K562 (cell line): ENCODE data around the gene SCAMP3. TPM values are rescaled to one million over a fixed set of nuclear protein-coding genes. Genes with fewer than 3 reads are reported as not detected.

Source experiments
- EZH2 ChIP-seq: IDR thresholded peaks from 2 replicates; pipeline ENCODE4 v1.6.1; 2012; ENCODE audit warnings: low read depth, mild to moderate bottlenecking, inconsistent platforms, low read length, borderline replicate concordance
- FUS ChIP-seq: fragments of 200-400 bp; formaldehyde crosslinking; optimal IDR thresholded peaks from 2 replicates; pipeline ENCODE3; 2017; ENCODE audit warnings: low read depth, low read length
- HEY1 ChIP-seq: fragments of 250-450 bp; sonication (Bioruptor Pico); IDR thresholded peaks from 2 replicates; pipeline ENCODE4 v1.5.0; 2020; ENCODE audit warnings: mild to moderate bottlenecking, moderate library complexity, borderline replicate concordance
- HOXB6 ChIP-seq: fragments of 250-450 bp; sonication (Bioruptor Pico); IDR thresholded peaks from 2 replicates; pipeline ENCODE4 v1.5.1; 2022; ENCODE audit warnings: mild to moderate bottlenecking, borderline replicate concordance
- SAFB2 ChIP-seq: fragments of 200-400 bp; formaldehyde crosslinking; IDR thresholded peaks from 2 replicates; pipeline ENCODE4 v1.6.1; 2018; ENCODE audit warnings: borderline replicate concordance, low read length, low read depth, moderate library complexity; ENCODE audit not compliant: severe bottlenecking
- TAF9B ChIP-seq: fragments of 450-650 bp; IDR thresholded peaks from 2 replicates; pipeline ENCODE4 v1.6.1; 2018; ENCODE audit warnings: mild to moderate bottlenecking; ENCODE audit not compliant: partially characterized antibody
- U2AF1 ChIP-seq: fragments of 200-400 bp; formaldehyde crosslinking; optimal IDR thresholded peaks from 2 replicates; pipeline ENCODE3; 2017; ENCODE audit warnings: mild to moderate bottlenecking, low read depth, low read length, moderate library complexity
- ZNF232 ChIP-seq: sonication (generic); formaldehyde crosslinking; IDR thresholded peaks from 2 replicates; pipeline ENCODE4 v1.8.0; 2022; ENCODE audit warnings: mild to moderate bottlenecking, missing genetic modification reagents
- polyA plus RNA-seq, 8 experiments: library from polyadenylated mRNA; depleted of rRNA in 4 of 8; stranded (reverse) in 5 of 8; unstranded in 3 of 8; fragments of >200 nt; fragmentation: Nextera tagmentation in 2 of 8; fragmentation: Illumina TruSeq in 1 of 8; extraction: Ambion mirVana in 2 of 8; extraction: Trizol in 1 of 8; gene quantifications; 2 replicates each; pipeline versions ENCODE4 v1.2.1 to v1.2.3, GENCODE V29; 2011 to 2014; ENCODE audit warnings: inconsistent platforms in 1 of 8, missing spikeins in 1 of 8
- total RNA-seq, 7 experiments: library from RNA; depleted of rRNA in 6 of 7; stranded (reverse); fragments of >200 nt in 6 of 7; fragmentation: Illumina TruSeq in 2 of 7; extraction: Trizol in 2 of 7; gene quantifications; 2 replicates each; pipeline versions ENCODE4 v1.2.1 to v1.2.3, GENCODE V29; 2011 to 2021; ENCODE audit warnings: low replicate concordance in 1 of 7
- TF ChIP-seq, protein P1 (sequence below), 2 experiments: fragments of 450-650 bp; IDR thresholded peaks; 2 replicates each; pipeline ENCODE4 v1.6.1; 2016
- TF ChIP-seq, protein P2 (sequence below): sonication (generic); formaldehyde crosslinking; IDR thresholded peaks from 2 replicates; pipeline ENCODE4 v1.8.0; 2022; ENCODE audit warnings: mild to moderate bottlenecking, missing genetic modification reagents
- TF ChIP-seq, protein P3 (sequence below): fragments of 200-800 bp; sonication (Bioruptor generic); IDR thresholded peaks from 2 replicates; pipeline ENCODE4 v1.6.1; 2016; ENCODE audit warnings: missing genetic modification characterization, missing compliant biosample characterization
- TF ChIP-seq, protein P4 (sequence below), 3 experiments: fragments of 200-800 bp in 1 of 3; sonication (Bioruptor generic) in 1 of 3; sonication (generic) in 1 of 3; formaldehyde crosslinking in 1 of 3; IDR thresholded peaks; 2 replicates each; pipeline versions ENCODE4 v1.6.1 to v1.8.0; 2016 to 2022; ENCODE audit warnings: mild to moderate bottlenecking in 2 of 3, missing compliant biosample characterization in 2 of 3, missing genetic modification characterization in 2 of 3, missing genetic modification reagents in 1 of 3

The SCAMP3 gene
- total and polyA plus RNA-seq, 9 of the 15 experiments (the other 6 are each of a cell fraction or from before 2014, with no cell fraction given), result 14.2 to 131 (median 86.1) TPM

DNA sequence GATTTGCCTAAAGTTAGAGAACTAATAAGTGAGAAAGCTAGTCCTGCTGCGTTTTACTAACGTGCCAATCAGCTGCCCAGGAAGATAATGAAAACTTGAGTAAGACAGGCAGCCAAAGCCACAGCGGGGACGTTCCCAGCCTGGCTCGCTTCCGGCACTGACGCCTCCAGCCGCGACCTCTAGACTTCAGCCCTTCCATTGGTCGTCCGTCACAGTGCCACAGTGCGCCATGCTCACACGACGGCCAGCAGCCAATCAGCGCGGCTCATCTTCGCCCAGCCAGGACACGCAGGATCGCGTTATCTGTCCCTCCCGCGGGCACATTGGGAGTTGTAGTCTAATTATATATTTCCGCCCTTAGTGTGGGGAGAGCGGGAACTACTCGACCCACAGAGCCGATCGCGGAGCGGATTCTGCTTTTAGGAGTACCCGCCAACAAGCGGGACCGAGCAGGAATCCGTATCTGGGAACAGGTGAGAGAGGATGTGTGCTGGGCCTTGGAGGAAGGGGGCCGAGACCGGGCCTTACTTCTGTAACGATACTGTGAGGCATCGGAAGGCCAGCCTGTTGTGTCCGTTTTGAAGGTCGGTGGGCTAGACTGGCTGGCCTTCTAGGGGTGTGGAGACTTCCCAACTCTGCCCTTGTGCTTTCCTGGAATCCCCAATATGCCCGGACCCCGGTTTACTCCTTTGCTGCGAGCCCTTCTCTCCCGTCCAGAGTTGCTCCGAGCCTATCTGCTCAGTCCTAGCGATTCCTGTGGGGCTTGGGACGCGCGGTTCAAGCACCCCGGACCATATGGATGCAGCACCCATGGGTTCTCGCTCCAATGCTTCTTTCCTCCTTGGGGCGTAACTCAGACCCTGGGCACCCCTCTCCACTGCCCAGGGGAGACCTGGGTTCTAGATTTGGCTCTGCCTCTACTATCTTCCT is 46.6 kb upstream of the SCAMP3 start, which contains the start of gene FDPS (continued):
- no peak for TF ChIP-seq HEY1 (CRISPR knock-in tag)
- TF ChIP-seq EZH2, result no peak
- TF ChIP-seq TAF9B, result peak; percentile 55
- TF ChIP-seq ZNF232, result no peak
- TF ChIP-seq, protein P1, sequence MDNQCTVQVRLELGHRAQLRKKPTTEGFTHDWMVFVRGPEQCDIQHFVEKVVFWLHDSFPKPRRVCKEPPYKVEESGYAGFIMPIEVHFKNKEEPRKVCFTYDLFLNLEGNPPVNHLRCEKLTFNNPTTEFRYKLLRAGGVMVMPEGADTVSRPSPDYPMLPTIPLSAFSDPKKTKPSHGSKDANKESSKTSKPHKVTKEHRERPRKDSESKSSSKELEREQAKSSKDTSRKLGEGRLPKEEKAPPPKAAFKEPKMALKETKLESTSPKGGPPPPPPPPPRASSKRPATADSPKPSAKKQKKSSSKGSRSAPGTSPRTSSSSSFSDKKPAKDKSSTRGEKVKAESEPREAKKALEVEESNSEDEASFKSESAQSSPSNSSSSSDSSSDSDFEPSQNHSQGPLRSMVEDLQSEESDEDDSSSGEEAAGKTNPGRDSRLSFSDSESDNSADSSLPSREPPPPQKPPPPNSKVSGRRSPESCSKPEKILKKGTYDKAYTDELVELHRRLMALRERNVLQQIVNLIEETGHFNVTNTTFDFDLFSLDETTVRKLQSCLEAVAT (IDR thresholded peaks at IDR 0.05), result peak in 1 of 2 experiments; percentile 40; a peak in 1 of 4 replicates
- no peak for TF ChIP-seq HOXB6 (CRISPR knock-in tag)
- TF ChIP-seq FUS, result no peak
- TF ChIP-seq U2AF1, result no peak
- TF ChIP-seq, protein P2, sequence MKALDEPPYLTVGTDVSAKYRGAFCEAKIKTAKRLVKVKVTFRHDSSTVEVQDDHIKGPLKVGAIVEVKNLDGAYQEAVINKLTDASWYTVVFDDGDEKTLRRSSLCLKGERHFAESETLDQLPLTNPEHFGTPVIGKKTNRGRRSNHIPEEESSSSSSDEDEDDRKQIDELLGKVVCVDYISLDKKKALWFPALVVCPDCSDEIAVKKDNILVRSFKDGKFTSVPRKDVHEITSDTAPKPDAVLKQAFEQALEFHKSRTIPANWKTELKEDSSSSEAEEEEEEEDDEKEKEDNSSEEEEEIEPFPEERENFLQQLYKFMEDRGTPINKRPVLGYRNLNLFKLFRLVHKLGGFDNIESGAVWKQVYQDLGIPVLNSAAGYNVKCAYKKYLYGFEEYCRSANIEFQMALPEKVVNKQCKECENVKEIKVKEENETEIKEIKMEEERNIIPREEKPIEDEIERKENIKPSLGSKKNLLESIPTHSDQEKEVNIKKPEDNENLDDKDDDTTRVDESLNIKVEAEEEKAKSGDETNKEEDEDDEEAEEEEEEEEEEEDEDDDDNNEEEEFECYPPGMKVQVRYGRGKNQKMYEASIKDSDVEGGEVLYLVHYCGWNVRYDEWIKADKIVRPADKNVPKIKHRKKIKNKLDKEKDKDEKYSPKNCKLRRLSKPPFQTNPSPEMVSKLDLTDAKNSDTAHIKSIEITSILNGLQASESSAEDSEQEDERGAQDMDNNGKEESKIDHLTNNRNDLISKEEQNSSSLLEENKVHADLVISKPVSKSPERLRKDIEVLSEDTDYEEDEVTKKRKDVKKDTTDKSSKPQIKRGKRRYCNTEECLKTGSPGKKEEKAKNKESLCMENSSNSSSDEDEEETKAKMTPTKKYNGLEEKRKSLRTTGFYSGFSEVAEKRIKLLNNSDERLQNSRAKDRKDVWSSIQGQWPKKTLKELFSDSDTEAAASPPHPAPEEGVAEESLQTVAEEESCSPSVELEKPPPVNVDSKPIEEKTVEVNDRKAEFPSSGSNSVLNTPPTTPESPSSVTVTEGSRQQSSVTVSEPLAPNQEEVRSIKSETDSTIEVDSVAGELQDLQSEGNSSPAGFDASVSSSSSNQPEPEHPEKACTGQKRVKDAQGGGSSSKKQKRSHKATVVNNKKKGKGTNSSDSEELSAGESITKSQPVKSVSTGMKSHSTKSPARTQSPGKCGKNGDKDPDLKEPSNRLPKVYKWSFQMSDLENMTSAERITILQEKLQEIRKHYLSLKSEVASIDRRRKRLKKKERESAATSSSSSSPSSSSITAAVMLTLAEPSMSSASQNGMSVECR, result peak; percentile 89
- TF ChIP-seq, protein P3, sequence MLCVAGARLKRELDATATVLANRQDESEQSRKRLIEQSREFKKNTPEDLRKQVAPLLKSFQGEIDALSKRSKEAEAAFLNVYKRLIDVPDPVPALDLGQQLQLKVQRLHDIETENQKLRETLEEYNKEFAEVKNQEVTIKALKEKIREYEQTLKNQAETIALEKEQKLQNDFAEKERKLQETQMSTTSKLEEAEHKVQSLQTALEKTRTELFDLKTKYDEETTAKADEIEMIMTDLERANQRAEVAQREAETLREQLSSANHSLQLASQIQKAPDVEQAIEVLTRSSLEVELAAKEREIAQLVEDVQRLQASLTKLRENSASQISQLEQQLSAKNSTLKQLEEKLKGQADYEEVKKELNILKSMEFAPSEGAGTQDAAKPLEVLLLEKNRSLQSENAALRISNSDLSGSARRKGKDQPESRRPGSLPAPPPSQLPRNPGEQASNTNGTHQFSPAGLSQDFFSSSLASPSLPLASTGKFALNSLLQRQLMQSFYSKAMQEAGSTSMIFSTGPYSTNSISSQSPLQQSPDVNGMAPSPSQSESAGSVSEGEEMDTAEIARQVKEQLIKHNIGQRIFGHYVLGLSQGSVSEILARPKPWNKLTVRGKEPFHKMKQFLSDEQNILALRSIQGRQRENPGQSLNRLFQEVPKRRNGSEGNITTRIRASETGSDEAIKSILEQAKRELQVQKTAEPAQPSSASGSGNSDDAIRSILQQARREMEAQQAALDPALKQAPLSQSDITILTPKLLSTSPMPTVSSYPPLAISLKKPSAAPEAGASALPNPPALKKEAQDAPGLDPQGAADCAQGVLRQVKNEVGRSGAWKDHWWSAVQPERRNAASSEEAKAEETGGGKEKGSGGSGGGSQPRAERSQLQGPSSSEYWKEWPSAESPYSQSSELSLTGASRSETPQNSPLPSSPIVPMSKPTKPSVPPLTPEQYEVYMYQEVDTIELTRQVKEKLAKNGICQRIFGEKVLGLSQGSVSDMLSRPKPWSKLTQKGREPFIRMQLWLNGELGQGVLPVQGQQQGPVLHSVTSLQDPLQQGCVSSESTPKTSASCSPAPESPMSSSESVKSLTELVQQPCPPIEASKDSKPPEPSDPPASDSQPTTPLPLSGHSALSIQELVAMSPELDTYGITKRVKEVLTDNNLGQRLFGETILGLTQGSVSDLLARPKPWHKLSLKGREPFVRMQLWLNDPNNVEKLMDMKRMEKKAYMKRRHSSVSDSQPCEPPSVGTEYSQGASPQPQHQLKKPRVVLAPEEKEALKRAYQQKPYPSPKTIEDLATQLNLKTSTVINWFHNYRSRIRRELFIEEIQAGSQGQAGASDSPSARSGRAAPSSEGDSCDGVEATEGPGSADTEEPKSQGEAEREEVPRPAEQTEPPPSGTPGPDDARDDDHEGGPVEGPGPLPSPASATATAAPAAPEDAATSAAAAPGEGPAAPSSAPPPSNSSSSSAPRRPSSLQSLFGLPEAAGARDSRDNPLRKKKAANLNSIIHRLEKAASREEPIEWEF, result no peak
- TF ChIP-seq SAFB2, result no peak
- TF ChIP-seq, protein P4, sequence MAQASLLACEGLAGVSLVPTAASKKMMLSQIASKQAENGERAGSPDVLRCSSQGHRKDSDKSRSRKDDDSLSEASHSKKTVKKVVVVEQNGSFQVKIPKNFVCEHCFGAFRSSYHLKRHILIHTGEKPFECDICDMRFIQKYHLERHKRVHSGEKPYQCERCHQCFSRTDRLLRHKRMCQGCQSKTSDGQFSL (CRISPR knock-in tag; IDR thresholded peaks at IDR 0.05), result no peak
- TF ChIP-seq, protein P4 (tag; IDR thresholded peaks at IDR 0.05), result no peak
